Transverse colon (tissue), 4 donors: ENCODE data around the gene ZDHHC11.

Source experiments
- CTCF ChIP-seq, 5 experiments: fragments of 200-600 bp in 3 of 5; fragments of 450-650 bp in 2 of 5; sonication (generic) in 3 of 5; IDR thresholded peaks; 1 replicate in 2 of 5; 2 replicates in 3 of 5; pipeline ENCODE4 v1.5.1; 2016 to 2017; ENCODE audit warnings: antibody characterized with exemption in 5 of 5, inconsistent platforms in 3 of 5, mild to moderate bottlenecking in 2 of 5, moderate library complexity in 1 of 5
- EP300 ChIP-seq: sonication (generic); formaldehyde crosslinking; IDR thresholded peaks from one replicate; pipeline ENCODE4 v1.6.1; 2017; ENCODE audit warnings: antibody characterized with exemption, low read depth
- POLR2A ChIP-seq: fragments of 450-650 bp; IDR thresholded peaks from one replicate; pipeline ENCODE4 v1.6.1; 2016; ENCODE audit warnings: antibody characterized with exemption, mild to moderate bottlenecking, moderate library complexity
- POLR2AphosphoS5 ChIP-seq, 3 donors: sonication (generic); formaldehyde crosslinking; IDR thresholded peaks; one replicate each; pipeline ENCODE4 v1.6.1; 2016; ENCODE audit warnings: antibody characterized with exemption in 3 of 3

- TF ChIP-seq CTCF (IDR thresholded peaks at IDR 0.05): no peak
- TF ChIP-seq POLR2A: no peak
- TF ChIP-seq POLR2AphosphoS5 (IDR thresholded peaks at IDR 0.05): no peak
- no peak for TF ChIP-seq EP300
Measured at GRCh38 chr5:854966-855743, 4.4 kb upstream of the ZDHHC11 start.
